Measurements from ENCODE around the gene MIF.
"Not testable (repeated sequence)": the region's sequence is repeated elsewhere in the genome, so short reads cannot be mapped to it uniquely, and the experiment has no call there.

The MIF gene

DNA sequence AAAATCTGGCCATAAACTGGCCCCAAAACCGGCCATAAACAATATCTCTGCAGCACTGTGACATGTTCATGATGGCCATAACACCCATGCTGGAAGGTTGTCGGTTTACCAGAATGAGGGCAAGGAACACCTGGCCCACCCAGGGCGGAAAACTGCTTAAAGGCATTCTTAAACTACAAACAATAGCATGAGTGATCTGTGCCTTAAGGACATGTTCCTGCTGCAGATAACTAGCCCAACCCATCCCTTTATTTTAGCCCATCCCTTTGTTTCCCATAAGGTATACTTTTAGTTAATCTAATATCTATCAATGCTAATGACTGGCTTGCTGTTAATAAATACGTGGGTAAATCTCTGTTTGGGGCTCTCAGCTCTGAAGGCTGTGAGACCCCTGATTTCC is 6.0 kb downstream of the MIF start:
- in situ Hi-C loops (cut with HindIII; ENCODE audit: low sequenced_read_pairs) = not testable (repeated sequence)

DNA sequence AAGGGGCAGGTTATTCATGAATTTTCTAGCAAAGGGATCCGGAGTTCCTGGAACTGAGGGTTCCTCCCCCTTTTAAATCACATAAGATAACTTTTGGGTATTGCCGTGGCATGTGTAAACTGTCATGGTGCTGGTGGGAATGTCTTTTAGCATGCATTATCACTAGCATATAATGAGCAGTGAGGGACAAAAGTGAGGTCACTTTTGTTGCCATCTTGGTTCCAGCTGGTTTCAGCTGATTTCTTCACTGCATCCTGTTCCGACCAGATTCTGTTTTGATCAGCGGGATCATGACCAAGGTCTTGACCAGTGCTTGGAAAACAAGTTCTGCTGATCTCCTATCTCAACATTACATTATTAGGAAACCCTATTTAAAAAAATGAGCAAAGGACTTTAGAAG is 7.4 kb downstream of the MIF start:
- in situ Hi-C loops (cut with HindIII; ENCODE audit: low sequenced_read_pairs) = no loop called here

DNA sequence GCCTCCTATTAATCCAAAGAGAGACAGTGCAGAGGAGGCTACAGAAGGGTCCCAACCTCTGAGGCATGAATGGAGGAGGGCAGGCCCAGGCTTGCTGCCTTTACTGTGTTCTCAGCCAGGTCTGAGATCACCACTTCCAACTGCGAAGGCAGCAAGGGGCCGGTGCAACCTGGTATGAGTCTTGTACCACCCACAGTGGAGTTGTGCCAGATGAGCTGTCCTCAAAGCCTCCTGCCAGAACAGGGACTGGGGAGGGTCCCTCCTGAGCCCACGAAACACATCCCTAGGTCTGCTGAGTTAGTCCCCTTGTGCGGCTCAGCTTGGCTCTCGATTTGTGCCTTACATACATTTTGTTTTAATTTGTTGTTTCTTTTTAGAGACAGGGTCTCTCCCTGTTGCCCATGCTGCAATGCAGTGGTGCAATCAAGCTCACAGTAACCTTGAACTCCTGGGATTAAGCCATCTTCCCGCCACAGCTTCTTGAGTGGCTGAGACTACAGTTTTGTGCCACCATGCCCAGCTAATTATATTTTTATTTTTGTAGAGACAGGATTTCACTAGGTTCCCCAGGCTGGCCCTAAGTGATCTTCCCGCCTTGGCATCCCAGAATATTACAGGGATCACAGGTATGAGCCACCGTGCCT is 9.3 kb downstream of the MIF start:
- in situ Hi-C loops (cut with HindIII; ENCODE audit: low sequenced_read_pairs) = no loop called here

DNA sequence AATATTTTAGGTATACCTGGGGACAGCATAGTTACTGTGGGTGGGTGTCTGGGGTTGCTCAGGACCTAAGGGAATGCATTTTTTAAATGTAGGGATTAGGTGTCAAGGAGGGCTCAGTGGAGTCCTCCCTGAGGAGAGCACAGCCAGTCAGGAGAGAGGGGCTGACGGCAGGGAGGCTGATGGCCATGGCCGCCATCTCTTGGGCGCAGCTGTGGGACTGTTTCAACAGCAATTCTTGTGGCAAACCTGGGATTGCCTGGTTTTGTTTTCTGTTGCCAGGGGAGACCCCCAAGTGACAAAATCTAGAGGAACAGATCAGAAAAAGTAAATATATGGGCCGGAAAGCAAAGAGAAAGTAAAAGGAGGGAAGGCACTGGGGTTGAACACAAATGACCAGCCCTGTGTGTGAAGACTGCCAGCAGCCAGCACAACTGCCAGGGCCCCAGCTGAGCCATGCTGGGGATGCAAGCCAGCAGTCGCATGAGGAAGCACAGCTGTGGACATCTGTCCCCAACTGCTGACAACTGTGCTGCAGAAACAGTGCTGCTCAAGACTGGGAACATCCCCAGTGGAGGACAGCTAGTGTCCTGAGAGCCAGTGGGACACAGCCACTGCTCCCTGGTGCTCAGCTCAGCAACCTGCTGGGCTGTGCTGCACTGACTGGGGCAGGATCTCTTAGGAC is 10.5 kb downstream of the MIF start:
- in situ Hi-C loops (cut with HindIII; ENCODE audit: low sequenced_read_pairs) = no loop called here

DNA sequence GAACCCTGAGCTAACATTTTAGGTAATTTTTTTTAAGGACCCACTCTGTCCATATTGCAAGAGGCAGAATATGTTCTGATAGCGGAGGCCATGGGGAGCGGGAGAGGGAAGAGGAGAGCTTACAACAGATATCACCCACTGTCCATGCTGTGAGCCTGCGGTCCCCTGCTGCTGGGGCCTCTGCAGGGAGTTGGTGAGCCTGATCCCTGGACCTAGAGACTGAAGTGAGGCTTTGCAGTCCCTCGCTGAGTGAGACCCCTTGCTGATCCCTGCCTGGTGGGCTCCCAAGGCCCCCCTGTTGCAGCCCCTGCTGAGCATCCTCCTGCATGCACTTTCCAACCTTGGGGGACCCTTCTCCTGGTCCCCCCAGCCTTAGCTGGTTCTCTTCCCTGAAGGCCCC is 12.5 kb downstream of the MIF start:
- in situ Hi-C loops (cut with HindIII; ENCODE audit: low sequenced_read_pairs) = no loop called here

DNA sequence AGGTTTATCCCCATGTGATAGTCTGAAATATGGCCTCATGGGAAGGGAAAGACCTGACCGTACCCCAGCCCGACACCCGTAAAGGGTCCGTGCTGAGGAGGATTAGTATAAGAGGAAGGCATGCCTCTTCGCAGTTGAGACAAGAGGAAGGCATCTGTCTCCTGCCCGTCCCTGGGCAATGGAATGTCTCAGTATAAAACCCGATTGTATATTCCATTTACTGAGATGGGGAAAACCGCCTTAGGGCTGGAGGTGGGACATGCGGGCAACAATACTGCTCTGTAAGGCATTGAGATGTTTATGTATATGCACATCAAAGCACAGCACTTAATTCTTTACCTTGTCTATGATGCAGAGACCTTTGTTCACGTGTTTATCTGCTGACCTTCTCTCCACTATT is 13.2 kb downstream of the MIF start:
- in situ Hi-C loops (cut with HindIII; ENCODE audit: low sequenced_read_pairs) = not testable (repeated sequence)

DNA sequence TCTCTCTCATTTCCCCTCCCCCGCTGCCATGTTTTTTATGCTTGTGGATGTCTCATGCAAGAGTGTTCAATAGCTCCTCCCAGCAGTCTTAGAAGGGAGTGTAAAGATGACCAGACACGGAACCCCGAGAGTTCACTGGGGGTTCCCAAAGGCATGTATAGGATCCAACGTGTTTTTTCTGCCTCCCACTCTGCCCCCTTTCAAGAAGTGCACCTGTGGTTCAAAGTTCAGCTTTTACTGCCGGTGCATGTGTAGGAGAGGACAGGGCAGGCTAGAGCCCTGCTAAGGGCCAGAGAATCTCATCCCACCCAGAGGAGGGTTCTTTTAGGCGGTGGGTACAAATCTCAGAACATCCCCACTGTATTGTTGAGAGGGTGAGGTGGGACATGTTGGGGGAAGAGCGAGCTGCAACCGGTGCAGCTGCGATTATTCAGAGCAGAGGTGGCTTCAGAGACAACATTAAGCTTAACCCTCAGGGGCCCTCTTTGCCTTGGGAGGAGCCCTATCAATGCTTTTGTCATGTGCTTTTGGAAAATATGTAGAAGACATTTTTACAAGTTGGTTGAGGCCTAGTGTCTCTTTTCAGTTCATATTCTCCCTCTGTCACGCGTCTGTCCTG is 14.5 kb downstream of the MIF start:
- in situ Hi-C loops (cut with HindIII; ENCODE audit: low sequenced_read_pairs) = no loop called here

DNA sequence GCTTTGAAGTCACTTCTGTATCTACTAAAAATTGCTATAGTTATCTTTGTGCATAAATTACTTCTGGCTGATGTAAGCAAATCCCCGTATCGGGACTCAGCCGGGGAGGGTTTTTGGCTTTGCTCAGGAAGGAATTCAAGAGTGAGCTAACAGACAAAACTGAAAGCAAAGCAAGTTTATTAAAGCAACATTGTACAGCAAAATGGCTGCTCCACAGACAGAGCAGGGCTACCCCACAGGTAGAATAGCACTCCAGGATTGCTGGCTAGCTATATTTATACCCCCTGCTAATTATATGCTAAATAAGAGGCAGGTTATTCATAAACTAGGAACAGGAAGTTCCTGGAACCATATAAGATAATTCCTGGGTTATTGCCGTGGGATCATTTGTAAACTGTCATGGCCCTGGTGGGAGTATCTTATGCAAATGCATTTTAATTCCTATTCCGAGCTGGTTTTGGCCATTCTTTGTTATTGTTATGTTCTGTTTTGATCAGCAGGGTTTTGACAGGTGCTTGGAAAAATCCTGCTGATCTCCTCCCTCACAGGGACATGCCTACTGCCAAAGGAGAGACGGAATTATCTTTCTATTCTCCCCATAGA is 15.2 kb downstream of the MIF start:
- in situ Hi-C loops (cut with HindIII; ENCODE audit: low sequenced_read_pairs) = no loop called here

DNA sequence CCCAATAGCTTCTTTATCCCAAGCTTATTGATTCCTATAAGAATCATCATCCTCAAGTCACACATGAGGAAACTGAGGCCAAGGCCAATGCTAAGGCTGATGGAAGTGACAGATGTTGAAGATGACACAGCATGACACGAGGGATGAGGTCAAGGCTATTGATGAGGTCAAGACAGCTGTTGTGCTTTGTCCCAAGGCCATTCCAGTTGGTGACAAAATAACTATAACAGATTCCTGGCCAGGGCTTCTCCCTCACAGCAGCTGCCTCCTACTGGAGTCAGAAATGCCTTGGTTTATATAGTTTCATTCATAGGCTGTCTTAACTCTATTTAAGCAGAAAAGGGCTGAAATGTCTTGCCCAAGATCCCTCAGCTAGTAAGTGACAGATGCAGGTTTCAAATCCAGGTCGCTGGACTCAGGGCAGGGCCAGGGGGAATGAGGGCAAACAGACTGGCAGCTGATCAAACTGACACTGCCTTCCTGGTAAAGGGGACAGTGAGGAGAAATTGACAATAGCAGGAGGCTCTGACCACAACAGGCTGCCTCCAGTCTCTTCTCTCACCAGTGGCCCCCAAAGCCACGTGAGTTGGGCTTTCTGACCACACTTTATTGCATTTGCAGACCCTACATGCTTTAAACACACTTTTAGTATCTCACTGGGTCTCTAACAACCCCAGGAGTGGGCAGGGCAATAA is 16.5 kb downstream of the MIF start:
- in situ Hi-C loops (cut with HindIII; ENCODE audit: low sequenced_read_pairs) = no loop called here

DNA sequence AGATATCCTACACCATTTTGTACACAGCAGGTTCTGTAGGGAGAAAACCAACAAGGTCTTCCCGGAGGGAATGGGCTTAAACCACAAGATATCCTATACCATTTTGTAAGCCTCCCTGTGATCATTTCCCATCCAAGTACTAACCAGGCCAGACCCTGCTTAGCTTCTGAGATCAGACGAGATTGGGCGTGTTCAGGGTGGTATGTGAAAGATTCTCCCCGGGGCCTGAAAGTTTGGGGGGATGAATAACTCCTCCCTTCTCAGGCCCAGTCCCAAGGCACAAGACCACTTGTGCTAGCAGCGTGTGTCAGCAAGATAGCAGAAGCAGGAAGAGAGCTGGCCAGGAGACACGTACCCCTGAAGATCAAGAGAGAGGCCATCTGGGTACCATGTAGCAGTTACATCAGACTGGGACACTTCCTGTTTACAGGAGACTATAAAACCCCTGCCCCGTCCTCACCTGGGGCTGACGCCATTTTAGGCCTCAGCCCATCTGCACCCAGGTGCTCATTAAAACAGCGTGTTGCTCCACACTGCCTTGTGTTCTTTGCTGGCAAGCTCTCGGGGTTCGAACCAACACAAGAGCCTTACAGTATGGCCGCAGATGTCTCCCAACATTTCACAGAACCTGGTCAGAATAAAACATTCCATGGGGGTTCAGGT is 17.3 kb downstream of the MIF start:
- in situ Hi-C loops (cut with HindIII; ENCODE audit: low sequenced_read_pairs) = no loop called here

DNA sequence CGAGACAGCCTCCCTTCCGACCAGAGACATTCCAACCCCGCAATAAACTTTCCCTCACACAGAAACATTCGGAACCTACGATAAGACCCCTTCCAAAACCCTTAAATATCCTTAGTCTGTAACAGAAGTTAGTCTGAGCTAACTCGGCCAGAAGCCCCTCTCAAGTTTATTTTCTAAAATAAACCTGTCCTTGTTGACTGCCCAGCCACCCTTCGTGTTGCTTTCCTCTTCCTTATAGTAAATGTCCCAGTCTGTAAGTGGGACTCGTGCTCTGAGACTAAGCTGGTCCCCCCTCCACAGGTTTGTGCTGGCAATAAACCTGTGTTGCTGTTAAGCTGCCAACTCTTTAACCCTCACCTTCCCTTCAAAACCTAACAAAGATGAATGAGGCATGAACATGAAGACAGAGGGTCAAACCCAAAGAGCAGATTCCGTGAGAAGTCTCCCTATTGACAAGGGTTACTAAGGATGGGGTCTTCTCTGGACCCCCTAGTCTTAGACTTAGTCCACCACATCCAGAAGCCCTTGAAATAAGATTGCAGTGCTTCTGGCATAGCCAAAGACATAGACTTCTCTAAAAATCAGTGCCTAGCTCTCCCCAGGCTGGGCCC is 18.2 kb downstream of the MIF start:
- in situ Hi-C loops (cut with HindIII; ENCODE audit: low sequenced_read_pairs) = no loop called here

DNA sequence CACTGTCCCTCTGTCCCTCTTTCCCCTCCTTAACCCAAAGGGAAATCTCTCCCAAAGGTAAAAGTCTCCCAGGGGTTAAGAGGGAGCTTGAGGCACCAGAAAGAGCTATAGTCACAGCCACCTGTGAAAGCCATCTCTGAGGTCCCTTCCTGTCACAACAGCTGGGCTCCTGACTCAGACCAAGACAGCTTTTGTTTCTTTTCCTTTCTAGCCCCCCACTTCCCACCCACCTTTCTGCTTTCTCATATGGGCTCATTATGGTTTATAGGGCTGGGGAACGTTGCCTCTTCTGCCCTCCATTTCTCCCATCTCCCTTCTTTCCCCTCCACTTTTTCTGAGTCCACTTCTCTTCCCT is 19.1 kb downstream of the MIF start:
- in situ Hi-C loops (cut with HindIII; ENCODE audit: low sequenced_read_pairs) = no loop called here

DNA sequence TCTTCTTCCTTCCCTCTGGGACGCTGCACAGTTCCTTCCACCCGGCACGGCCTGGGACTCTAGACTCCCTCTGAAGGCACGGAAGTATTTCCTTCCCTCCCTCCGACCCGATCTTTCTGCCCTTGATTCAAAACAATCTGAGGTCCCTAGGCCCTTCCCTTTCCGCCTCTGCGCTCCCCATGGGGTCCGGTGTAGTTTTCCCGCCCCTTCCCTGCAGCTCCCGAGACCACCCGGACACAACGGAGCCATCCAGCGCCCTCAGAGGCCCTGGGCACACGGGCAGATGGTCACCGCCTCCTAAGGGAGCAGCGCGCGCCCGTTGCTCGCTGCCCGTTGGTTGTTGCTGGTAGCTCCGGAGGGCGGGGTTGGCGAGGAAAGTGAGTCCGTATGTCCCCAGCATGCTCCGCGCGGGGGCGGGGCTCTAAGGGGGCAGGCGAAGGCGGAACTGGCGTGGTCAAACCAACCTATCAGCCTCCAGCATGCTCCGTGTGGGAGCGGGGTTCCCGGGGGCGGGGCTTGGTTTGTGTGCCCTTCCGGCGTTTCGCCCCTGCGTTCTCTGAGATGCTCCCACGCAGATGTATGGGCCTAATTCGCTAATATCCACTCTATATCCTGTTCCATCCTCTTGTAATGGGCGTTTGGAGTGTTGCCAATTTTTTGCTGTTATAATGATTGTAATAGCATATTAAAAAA is 19.6 kb downstream of the MIF start:
- in situ Hi-C loops (cut with HindIII; ENCODE audit: low sequenced_read_pairs) = no loop called here

DNA sequence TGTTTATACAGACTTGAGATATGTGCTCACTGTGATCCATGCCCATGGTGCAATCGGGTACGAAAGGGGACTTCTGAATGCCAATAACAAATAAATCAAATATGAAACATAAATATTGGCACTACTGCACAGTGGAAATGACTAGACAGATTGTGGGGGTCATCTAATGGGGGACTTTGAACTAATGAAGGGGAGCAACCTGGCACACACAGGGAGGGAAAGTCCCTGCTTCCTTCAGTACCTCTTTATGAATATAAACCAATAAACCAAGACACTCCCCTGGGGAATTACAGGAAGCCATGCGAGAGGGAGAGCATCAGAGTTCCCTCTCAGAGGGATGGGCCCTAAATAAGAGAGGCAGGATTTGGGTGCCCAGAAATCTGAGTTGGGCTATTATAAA is 21.1 kb downstream of the MIF start:
- in situ Hi-C loops (cut with HindIII; ENCODE audit: low sequenced_read_pairs) = no loop called here

DNA sequence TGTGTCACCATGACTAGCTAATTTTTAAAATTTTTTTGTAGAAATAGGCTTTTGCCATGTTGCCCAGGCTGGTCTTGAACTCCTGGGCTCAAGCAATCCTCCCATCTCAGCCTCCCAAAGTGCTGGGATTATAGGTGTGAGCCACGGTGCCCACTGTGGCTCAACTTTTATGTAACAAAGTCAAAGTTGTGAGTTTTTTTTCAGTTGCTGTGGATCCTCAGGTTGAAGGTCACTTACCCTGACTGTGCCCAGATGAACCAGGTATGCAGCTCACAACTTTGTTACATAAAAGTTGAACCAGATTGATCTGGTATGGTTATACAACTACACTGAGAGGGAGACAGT is 26.1 kb downstream of the MIF start:
- in situ Hi-C loops (cut with HindIII; ENCODE audit: low sequenced_read_pairs) = not testable (repeated sequence)

DNA sequence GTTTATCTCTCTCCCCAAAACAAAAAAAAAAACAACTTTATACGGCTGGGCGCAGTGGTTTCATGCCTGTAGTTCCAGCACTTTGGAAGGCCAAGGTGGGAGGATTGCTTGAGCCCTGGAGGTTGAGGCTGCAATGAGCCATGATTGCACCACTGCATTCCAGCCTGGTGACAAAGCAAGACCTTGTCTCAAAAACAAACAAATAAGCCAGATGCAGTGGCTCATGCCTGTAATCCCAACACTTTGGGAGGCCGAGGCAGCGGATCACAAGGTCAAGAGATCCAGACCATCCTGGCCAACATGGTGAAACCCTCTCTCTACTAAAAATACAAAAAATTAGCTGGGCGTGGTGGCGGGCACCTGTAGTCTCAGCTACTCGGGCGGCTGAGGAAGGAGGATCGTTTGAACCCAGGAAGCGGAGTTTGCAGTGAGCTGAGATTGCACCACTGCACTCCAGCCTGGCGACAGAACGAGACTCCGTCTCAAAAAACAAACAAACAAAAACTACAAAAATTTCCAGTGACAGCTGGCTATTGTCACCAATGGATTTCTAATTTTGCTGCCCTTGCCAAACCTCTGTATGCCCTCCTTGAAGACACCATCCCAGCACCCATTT is 27.5 kb downstream of the MIF start:
- in situ Hi-C loops (cut with HindIII; ENCODE audit: low sequenced_read_pairs) = not testable (repeated sequence)

DNA sequence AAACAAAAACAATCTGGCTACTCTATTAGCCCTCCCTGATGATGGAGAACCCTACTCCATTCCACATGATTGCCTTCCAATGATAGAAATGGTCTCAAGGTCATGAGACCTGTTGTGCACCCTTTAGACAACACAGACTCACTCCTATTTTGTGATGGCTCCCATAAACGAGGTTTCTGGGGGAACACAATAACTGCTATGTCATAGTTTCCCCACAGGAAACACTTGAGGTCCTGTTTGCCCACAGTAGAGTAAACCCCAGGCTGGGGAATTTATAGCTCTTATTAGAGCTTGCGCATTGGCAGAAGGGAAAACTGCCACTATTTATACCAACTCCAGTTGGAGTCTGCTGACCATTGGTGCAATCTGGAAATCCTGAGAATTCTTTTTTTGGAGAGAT is 28.7 kb downstream of the MIF start:
- in situ Hi-C loops (cut with HindIII; ENCODE audit: low sequenced_read_pairs) = no loop called here

DNA sequence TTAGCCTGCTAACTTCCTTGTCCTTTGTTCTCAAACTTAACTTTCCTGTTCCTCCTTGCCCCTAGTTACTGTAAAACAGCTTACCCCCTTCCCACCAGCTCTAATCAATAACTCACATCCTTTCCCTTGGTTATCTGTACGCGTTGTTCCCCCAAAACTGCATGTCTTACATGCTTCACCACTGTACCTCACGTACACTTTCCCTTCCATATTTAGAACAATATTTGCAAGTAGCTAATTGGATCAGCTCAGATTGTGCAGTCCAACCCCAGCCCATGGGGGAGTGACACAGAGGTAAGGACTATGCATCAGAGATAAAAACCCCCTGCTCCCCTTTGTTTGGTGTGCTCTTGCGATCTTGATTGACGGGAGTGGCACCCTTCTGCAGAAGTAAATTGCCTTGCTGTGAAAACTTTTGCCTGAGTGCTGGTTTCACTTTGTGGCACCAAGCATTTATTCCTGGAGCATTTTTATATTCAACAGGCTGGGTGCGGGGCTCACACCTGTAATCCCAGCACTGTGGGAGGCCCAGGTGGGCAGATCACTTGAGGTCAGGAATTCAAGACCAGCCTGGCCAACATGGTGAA is 30.9 kb downstream of the MIF start:
- in situ Hi-C loops (cut with HindIII; ENCODE audit: low sequenced_read_pairs) = no loop called here

DNA sequence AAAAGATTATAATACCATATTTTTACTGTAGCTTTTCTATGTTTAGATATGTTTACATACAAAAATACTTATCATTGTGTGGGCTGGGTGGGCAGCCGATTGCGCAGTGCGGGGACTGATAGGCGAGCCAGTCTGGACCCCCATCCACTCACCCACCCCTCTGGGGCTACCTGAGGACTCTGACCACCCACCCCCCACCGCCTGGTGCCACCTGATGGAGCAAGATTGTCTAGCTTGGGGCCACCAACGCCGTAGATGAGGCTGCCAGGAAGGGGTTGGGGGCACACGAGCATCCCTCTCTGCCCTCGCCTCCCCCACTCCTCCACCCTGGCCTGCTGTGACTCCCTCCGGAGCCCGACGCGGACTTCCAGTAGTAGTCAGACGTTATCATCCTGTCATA is 32.4 kb downstream of the MIF start:
- in situ Hi-C loops (cut with HindIII; ENCODE audit: low sequenced_read_pairs) = no loop called here
